GM18507 (cell line): ENCODE results near the gene SYN1.

ENCODE experiments used
- DNase-seq: peaks from one replicate; pipeline ENCODE4 v3.0.0; 2011; ENCODE audit warnings: low read depth; ENCODE audit not compliant: insufficient read length; ENCODE audit errors: extremely low spot score
- FAIRE-seq: peaks from 2 replicates; lab custom pipeline; 2011; peaks lifted over from hg19 to GRCh38; lab: Jason Lieb, UNC

Gene SYN1

DNA sequence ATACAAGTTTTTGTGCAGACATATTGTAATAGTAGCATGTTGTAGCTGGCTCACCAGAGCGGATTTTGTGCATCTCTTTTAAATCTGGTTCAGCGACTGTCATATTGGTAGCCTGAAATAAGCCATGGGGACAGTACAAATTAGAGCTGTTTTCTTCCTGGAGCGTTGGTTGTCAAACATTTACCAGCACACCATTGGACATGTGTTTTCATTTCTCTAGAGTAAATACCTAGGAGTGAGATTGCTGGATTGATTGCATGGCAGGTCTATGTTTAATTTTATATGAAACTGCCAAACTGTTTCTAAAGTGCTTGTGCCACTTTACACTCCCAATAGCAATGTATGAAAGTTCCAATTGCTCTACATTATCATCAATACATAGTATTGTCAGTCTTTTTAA, 61.2 kb downstream of the SYN1 start:
- FAIRE-seq (no peak), DNase-seq (no peak)

GRCh38 chrX:47556045-47556623, 63.5 kb downstream of the SYN1 start:
- DNase-seq (peak; percentile 28), FAIRE-seq (peak; percentile 100)

DNA sequence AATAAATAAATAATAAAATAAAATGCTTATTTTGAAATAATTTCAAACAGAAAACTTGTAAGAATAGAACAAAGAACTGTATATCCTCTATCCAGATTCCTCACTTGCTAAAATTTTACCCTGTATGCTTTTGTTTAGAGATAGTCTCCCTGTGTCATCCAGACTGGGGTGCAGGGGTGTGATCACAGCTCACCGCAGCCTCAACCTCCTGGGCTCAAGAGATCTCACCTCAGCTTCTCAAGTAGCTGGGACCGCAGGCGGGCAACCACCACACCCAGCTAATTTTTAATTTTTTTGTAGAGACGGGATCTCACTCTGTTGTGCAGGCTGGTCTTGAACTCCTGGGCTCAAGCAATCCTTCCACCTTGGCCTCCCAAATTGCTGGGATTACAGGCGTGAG, 76.2 kb downstream of the SYN1 start:
- no peak for DNase-seq
- no peak for FAIRE-seq

GRCh38 chrX:47540754-47541538, 78.7 kb downstream of the SYN1 start:
- DNase-seq (no peak), FAIRE-seq (peak; percentile 15)

- DNase-seq (no peak), FAIRE-seq (no peak)
Measured at GRCh38 chrX:47539860-47540259, 79.8 kb downstream of the SYN1 start.

GRCh38 chrX:47530049-47530448, 89.6 kb downstream of the SYN1 start:
- DNase-seq (no peak), FAIRE-seq (peak; percentile 64)

DNA sequence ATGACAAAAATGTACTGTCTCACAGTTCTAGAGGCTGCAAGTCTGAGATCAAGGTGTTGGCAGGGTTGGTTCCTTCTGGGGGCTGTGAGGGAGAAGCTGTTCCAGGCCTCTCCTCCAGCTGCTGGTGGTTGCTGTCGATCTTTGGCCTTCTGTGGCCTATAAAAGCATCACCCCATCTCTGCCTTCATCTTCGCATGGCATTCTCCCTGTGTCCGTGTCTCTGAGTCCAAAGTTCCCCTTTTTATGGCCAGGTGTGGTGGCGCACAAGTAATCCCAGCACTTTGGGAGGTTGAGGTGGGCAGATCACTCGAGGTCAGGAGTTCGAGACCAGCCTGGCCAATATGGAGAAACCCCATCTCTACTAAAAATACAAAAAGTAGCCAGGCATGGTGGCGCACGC, 90.1 kb downstream of the SYN1 start:
- no peak for DNase-seq
- no peak for FAIRE-seq

GRCh38 chrX:47523713-47524166, 95.9 kb downstream of the SYN1 start:
- FAIRE-seq: no peak
- no peak for DNase-seq

DNA sequence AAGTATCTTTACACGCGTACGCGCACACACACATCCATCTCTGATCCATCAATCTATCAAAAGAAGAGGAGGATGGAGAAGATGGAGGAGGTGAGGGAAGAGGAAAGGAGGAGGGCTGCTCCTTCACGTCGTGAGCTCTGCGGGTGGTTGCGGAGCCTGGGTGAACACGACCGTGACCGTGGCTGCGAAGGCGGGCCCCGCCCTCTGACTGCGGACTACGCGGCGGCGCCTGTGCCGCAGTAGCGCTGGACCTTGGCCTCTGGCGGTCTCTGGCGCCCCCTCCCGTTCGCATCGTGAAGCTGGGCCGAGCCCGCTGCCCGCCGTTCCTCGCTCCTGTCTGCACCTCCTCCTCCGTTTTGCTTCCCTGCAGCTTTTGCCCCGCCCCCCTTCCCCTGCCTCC, 96.4 kb downstream of the SYN1 start:
- peak; percentile 64 for DNase-seq
- peak; percentile 95 for FAIRE-seq
